HL-60 (cell line): ENCODE measurements around the gene HPCAL1.

Experiments used
- DNase-seq, 2 experiments: peaks; one replicate each; pipeline ENCODE4 v3.0.0-alpha.2; 2010 to 2020; ENCODE audit warnings: low read depth in 1 of 2, low spot score in 1 of 2
- H3K27ac ChIP-seq: fragments of 250-450 bp; sonication (Bioruptor Pico); replicated peaks from 2 replicates; pipeline ENCODE4 v1.5.1; 2020; ENCODE audit warnings: mild to moderate bottlenecking, moderate library complexity
- H3K27me3 ChIP-seq: fragments of 250-450 bp; sonication (Bioruptor Pico); 2 replicates; pipeline ENCODE4 v1.5.1; 2021; ENCODE audit warnings: mild to moderate bottlenecking, moderate library complexity; ENCODE audit not compliant: insufficient read depth, poor library complexity, severe bottlenecking
- H3K4me3 ChIP-seq: replicated peaks from 2 replicates; pipeline ENCODE4 v1.5.1; 2011; ENCODE audit warnings: mild to moderate bottlenecking, control low read depth, low read length; ENCODE audit not compliant: insufficient read depth
- GABPA ChIP-seq: IDR thresholded peaks from 2 replicates; pipeline ENCODE4 v1.6.1; 2012; ENCODE audit warnings: low read depth
- POLR2AphosphoS5 ChIP-seq: IDR thresholded peaks from 2 replicates; pipeline ENCODE4 v1.6.1; 2012; ENCODE audit warnings: low read depth
- SPI1 ChIP-seq: IDR thresholded peaks from 2 replicates; pipeline ENCODE4 v1.6.1; 2012; ENCODE audit warnings: low read depth, mild to moderate bottlenecking, borderline replicate concordance
- TF ChIP-seq, protein P1 (sequence below): IDR thresholded peaks from one replicate; pipeline ENCODE4 v1.5.1; 2011; ENCODE audit warnings: low read length, control low read depth, inconsistent platforms; ENCODE audit not compliant: insufficient read depth
- TF ChIP-seq, protein P2 (sequence below): IDR thresholded peaks from 2 replicates; pipeline ENCODE4 v1.6.1; 2012; ENCODE audit warnings: low read depth; ENCODE audit not compliant: insufficient replicate concordance

Gene HPCAL1

DNA sequence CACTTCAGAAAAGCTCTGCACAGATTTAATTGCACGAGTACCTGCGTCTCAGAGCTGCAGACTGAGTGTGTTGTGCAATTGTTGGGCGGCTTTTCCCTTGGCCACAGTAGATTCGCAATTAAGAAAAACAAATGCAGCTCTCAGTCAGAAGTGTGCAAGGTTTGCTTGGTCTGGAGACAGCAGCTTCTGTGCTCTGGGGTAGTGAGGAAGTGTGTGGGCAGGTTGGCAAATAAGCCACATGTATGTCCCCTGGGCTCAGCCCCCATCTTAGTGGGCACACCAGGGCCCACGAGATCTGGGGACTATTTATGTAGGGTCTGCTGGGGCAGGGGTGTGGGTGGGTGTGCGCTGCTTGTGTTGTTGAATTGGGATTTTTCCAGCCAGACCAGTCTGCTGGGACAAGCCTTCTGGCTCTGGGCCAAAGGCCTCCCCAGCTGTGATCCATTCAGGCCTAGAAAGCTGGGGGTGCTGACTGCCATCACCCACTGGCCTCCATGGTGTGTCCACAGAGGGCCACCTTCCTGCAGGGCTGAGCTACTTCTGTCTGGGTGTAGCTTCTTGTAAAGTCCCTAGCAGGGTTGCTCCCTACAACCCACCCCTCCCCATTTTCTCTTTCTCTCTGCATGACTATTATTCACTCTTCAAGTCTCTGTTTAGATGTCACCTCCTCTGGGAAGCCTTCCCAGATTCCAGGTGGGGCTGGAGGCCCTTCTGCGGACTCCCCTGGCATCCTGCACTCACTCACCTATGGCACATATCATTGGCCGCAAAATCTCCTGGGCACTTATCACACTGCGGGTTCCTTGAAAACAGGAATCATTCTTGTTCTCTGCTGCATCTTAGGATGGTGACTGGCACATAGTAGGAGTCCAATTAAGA lies 77.6 kb downstream of the HPCAL1 start:
- Histone ChIP-seq H3K4me3 (no peak overlapping the region), H3K27ac (peak overlapping the region; percentile 71), H3K27me3 (no peaks in the 10 kb centered on the region)
- TF ChIP-seq SPI1 (peak; percentile 94), POLR2AphosphoS5 (peak; percentile 72)
- TF ChIP-seq, protein P1, sequence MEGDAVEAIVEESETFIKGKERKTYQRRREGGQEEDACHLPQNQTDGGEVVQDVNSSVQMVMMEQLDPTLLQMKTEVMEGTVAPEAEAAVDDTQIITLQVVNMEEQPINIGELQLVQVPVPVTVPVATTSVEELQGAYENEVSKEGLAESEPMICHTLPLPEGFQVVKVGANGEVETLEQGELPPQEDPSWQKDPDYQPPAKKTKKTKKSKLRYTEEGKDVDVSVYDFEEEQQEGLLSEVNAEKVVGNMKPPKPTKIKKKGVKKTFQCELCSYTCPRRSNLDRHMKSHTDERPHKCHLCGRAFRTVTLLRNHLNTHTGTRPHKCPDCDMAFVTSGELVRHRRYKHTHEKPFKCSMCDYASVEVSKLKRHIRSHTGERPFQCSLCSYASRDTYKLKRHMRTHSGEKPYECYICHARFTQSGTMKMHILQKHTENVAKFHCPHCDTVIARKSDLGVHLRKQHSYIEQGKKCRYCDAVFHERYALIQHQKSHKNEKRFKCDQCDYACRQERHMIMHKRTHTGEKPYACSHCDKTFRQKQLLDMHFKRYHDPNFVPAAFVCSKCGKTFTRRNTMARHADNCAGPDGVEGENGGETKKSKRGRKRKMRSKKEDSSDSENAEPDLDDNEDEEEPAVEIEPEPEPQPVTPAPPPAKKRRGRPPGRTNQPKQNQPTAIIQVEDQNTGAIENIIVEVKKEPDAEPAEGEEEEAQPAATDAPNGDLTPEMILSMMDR: no peak
- peak; percentile 89 to 91 for DNase-seq

DNA sequence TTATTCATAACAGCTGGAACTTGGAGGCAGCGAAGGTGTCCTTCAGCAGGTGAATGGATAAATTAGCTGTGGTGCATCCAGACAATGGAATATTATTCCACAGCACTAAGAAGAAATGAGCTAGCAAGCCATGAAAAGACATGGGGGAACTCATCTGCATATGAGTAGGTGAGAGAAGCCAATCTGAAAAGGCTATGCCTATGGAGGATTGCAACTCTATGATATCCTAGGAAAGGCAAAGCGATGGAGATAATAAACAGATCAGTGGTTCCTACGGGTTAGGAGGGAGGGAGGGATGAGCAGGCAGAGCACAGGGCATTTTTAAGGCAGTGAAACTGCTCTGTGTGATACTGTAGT lies 79.3 kb downstream of the HPCAL1 start:
- Histone ChIP-seq H3K4me3 (no peak overlapping the region), H3K27ac (peak overlapping the region; percentile 71), H3K27me3 (no peaks in the 10 kb centered on the region)
- TF ChIP-seq GABPA (no peak), SPI1 (no peak), POLR2AphosphoS5 (no peak)
- TF ChIP-seq, protein P1: no peak
- TF ChIP-seq, protein P2, sequence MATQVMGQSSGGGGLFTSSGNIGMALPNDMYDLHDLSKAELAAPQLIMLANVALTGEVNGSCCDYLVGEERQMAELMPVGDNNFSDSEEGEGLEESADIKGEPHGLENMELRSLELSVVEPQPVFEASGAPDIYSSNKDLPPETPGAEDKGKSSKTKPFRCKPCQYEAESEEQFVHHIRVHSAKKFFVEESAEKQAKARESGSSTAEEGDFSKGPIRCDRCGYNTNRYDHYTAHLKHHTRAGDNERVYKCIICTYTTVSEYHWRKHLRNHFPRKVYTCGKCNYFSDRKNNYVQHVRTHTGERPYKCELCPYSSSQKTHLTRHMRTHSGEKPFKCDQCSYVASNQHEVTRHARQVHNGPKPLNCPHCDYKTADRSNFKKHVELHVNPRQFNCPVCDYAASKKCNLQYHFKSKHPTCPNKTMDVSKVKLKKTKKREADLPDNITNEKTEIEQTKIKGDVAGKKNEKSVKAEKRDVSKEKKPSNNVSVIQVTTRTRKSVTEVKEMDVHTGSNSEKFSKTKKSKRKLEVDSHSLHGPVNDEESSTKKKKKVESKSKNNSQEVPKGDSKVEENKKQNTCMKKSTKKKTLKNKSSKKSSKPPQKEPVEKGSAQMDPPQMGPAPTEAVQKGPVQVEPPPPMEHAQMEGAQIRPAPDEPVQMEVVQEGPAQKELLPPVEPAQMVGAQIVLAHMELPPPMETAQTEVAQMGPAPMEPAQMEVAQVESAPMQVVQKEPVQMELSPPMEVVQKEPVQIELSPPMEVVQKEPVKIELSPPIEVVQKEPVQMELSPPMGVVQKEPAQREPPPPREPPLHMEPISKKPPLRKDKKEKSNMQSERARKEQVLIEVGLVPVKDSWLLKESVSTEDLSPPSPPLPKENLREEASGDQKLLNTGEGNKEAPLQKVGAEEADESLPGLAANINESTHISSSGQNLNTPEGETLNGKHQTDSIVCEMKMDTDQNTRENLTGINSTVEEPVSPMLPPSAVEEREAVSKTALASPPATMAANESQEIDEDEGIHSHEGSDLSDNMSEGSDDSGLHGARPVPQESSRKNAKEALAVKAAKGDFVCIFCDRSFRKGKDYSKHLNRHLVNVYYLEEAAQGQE: no peak
- DNase-seq: no peak

DNA sequence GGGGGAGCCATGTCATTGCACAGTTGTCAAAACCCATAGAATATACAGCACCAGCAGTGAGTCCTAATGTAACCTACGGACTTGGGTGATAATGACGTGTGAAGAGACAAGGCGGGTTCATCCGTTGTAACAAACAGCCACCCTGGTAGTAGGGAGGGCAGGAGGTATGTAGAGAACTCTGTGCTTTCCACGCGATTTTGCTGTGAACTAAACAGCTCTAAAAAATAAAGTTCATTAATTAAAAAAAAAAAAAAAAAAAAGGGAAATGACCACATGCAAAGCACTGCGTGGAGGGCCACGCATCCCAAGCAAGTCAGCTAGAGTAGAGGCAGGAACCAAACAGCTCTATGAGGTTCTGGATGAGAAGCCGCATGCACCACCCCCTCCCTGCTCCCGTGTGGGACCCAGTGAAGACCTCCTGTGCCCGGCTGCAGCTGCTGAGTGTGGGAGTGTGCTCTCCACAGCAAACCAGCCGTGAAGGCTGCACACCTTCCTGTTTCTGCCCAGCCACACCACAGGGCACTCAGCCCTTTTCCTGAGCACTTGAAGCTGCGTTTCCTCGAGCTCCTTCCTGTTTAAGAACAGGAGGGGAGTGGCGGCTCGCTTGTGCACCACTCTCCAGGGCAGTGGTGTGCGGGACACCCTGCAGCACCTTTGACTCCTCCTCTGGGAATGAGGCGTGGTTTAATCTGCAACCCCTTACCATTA lies 79.8 kb downstream of the HPCAL1 start:
- DNase-seq: peak; percentile 87 to 96
- Histone ChIP-seq H3K4me3 (peak overlapping the region; percentile 5; the same call in 1 of the 2 replicates), H3K27ac (peak overlapping the region; percentile 71), H3K27me3 (no peaks in the 10 kb centered on the region)
- TF ChIP-seq GABPA (0 out of 2 replicates have a peak, but pooled peaks have one; percentile 30), POLR2AphosphoS5 (peak; percentile 98)
- TF ChIP-seq, protein P2: no peak
